ENCODE data around the gene PPM1N.

GRCh38 chr19:45474606-45475521, 23.4 kb upstream of the PPM1N start:
- TF ChIP-seq EZH2 (IDR thresholded peaks at IDR 0.05; ENCODE audit: borderline replicate concordance): no peak
- no peak for TF ChIP-seq CTCF (IDR thresholded peaks at IDR 0.05; ENCODE audit: poor library complexity)
- no peak for TF ChIP-seq EZH2phosphoT487 (IDR thresholded peaks at IDR 0.05; ENCODE audit: low read depth, severe bottlenecking, unreplicated experiment)

Data from hepatocyte (in vitro differentiated cells).